HUES6 (cell line): Measurements from ENCODE around the gene BNIP5.

Source experiments
- H3K27ac ChIP-seq: 2 replicates; pipeline ENCODE4 v1.7.0; 2013; ENCODE audit warnings: low read depth, mild to moderate bottlenecking, low read length, inconsistent platforms
- H3K27me3 ChIP-seq: 2 replicates; pipeline ENCODE4 v1.6.1; 2013; ENCODE audit warnings: low read length; ENCODE audit not compliant: control insufficient read depth, insufficient read depth
- H3K36me3 ChIP-seq: 2 replicates; pipeline ENCODE4 v1.6.1; 2013; ENCODE audit warnings: low read length; ENCODE audit not compliant: control insufficient read depth, insufficient read depth
- H3K4me1 ChIP-seq: 2 replicates; pipeline ENCODE4 v1.6.1; 2013; ENCODE audit warnings: low read length; ENCODE audit not compliant: control insufficient read depth, insufficient read depth
- H3K4me3 ChIP-seq: 2 replicates; pipeline ENCODE4 v1.5.1; 2013; ENCODE audit warnings: low read depth, low read length
- H3K9ac ChIP-seq: one replicate; pipeline ENCODE4 v1.6.1; 2013; ENCODE audit warnings: mild to moderate bottlenecking, low read length
- H3K9me3 ChIP-seq: 2 replicates; pipeline ENCODE4 v1.6.1; 2013; ENCODE audit warnings: low read depth, low read length; ENCODE audit not compliant: control insufficient read depth, insufficient read depth

The BNIP5 gene

GRCh38 chr6:36319821-36320220 is 16.9 kb downstream of the BNIP5 start:
- Histone ChIP-seq H3K27me3 (no peaks in the 10 kb centered on the region), H3K9me3 (no peaks in the 10 kb centered on the region), H3K27ac (no peak overlapping the region), H3K36me3 (no peaks in the 10 kb centered on the region), H3K9ac (no peak overlapping the region), H3K4me1 (peaks cover 4% of the 10 kb centered on the region; the same call in 1 of the 2 replicates), H3K4me3 (no peak overlapping the region)

GRCh38 chr6:36319436-36319762 is 17.3 kb downstream of the BNIP5 start:
- H3K36me3 ChIP-seq: no peaks in the 10 kb centered on the region
- no peak overlapping the region for H3K9ac ChIP-seq
- H3K27me3 ChIP-seq: no peaks in the 10 kb centered on the region
- H3K4me3 ChIP-seq: no peak overlapping the region
- H3K4me1 ChIP-seq: peaks cover 4% of the 10 kb centered on the region; the same call in 1 of the 2 replicates
- no peak overlapping the region for H3K27ac ChIP-seq
- no peaks in the 10 kb centered on the region for H3K9me3 ChIP-seq

- Histone ChIP-seq H3K27me3 (no peaks in the 10 kb centered on the region), H3K27ac (no peak overlapping the region), H3K9me3 (no peaks in the 10 kb centered on the region), H3K36me3 (no peaks in the 10 kb centered on the region), H3K4me3 (no peak overlapping the region), H3K9ac (no peak overlapping the region), H3K4me1 (peaks cover 6% of the 10 kb centered on the region; the same call in 1 of the 2 replicates)
Measured at GRCh38 chr6:36318690-36319435, 17.8 kb downstream of the BNIP5 start.

GRCh38 chr6:36317623-36318022 is 19.1 kb downstream of the BNIP5 start:
- Histone ChIP-seq H3K27me3 (no peaks in the 10 kb centered on the region), H3K4me1 (peaks cover 19% of the 10 kb centered on the region; the same call in 1 of the 2 replicates), H3K36me3 (no peaks in the 10 kb centered on the region)

GRCh38 chr6:36315921-36316320 is 20.8 kb downstream of the BNIP5 start:
- no peak overlapping the region for H3K9ac ChIP-seq
- H3K4me1 ChIP-seq: peaks cover 21% of the 10 kb centered on the region; the same call in 1 of the 2 replicates
- H3K9me3 ChIP-seq: no peaks in the 10 kb centered on the region
- H3K27me3 ChIP-seq: no peaks in the 10 kb centered on the region
- H3K27ac ChIP-seq: no peak overlapping the region
- no peaks in the 10 kb centered on the region for H3K36me3 ChIP-seq
- H3K4me3 ChIP-seq: no peak overlapping the region

More at GRCh38 chr6:36317623-36318022, 19.1 kb downstream of the BNIP5 start:
- Histone ChIP-seq H3K9ac (no peak overlapping the region), H3K4me3 (no peak overlapping the region), H3K27ac (no peak overlapping the region), H3K9me3 (no peaks in the 10 kb centered on the region)

GRCh38 chr6:36314221-36315014 is 22.3 kb downstream of the BNIP5 start:
- no peak overlapping the region for H3K9ac ChIP-seq
- H3K9me3 ChIP-seq: no peaks in the 10 kb centered on the region
- no peaks in the 10 kb centered on the region for H3K36me3 ChIP-seq
- no peak overlapping the region for H3K4me3 ChIP-seq
- H3K27ac ChIP-seq: no peak overlapping the region
- peaks cover 20% of the 10 kb centered on the region; the same call in 1 of the 2 replicates for H3K4me1 ChIP-seq
- H3K27me3 ChIP-seq: no peaks in the 10 kb centered on the region

- Histone ChIP-seq H3K27ac (no peak overlapping the region), H3K27me3 (no peaks in the 10 kb centered on the region), H3K9ac (no peak overlapping the region), H3K4me1 (peaks cover 17% of the 10 kb centered on the region; the same call in 1 of the 2 replicates), H3K36me3 (no peaks in the 10 kb centered on the region), H3K4me3 (no peak overlapping the region), H3K9me3 (no peaks in the 10 kb centered on the region)
Measured at GRCh38 chr6:36313649-36313936, 23.1 kb downstream of the BNIP5 start.

GRCh38 chr6:36312854-36313648 is 23.6 kb downstream of the BNIP5 start:
- Histone ChIP-seq H3K36me3 (no peaks in the 10 kb centered on the region), H3K27ac (no peak overlapping the region), H3K4me3 (no peak overlapping the region), H3K27me3 (no peaks in the 10 kb centered on the region), H3K4me1 (peaks cover 17% of the 10 kb centered on the region; the same call in 1 of the 2 replicates), H3K9ac (no peak overlapping the region), H3K9me3 (no peaks in the 10 kb centered on the region)

- Histone ChIP-seq H3K9me3 (no peaks in the 10 kb centered on the region), H3K4me3 (no peak overlapping the region), H3K27ac (no peak overlapping the region), H3K27me3 (no peaks in the 10 kb centered on the region), H3K36me3 (no peaks in the 10 kb centered on the region), H3K9ac (no peak overlapping the region), H3K4me1 (peaks cover 17% of the 10 kb centered on the region; the same call in 1 of the 2 replicates)
Measured at GRCh38 chr6:36309900-36310299, 26.8 kb downstream of the BNIP5 start.

GRCh38 chr6:36309203-36309602 is 27.5 kb downstream of the BNIP5 start:
- no peak overlapping the region for H3K9ac ChIP-seq
- no peaks in the 10 kb centered on the region for H3K27me3 ChIP-seq
- H3K4me1 ChIP-seq: peaks cover 17% of the 10 kb centered on the region; the same call in 1 of the 2 replicates
- no peak overlapping the region for H3K4me3 ChIP-seq
- no peak overlapping the region for H3K27ac ChIP-seq
- H3K36me3 ChIP-seq: no peaks in the 10 kb centered on the region
- no peaks in the 10 kb centered on the region for H3K9me3 ChIP-seq
